T-helper 1 cell treated with Interleukin-12 subunit alpha and Interleukin-12 subunit beta and Interleukin-4 antibody, amounts not matched to agents 30 ng/mL and 1 ng/mL, for 36 hours (primary cell): ENCODE data around the gene EXOG. TPM values are rescaled to one million over a fixed set of nuclear protein-coding genes. Genes with fewer than 3 reads are reported as not detected.

Source experiments
- intact Hi-C: fragments of 100-400 bp; cut with micrococcal nuclease; formaldehyde crosslinking; loops from one replicate; pipeline ENCODE4 v1.15.1; 2024
- total RNA-seq: library from RNA; stranded (reverse); gene quantifications from 2 replicates; pipeline ENCODE4 v1.2.3, GENCODE V29; 2022

The EXOG gene
- total RNA-seq, 1 donor from 2014 or later, result 25.8 TPM

- intact Hi-C loops, result no loop called here
Observed at GRCh38 chr3:38542401-38543298, 46.5 kb downstream of the EXOG start.

- intact Hi-C loops, result no loop called here
Observed at GRCh38 chr3:38543586-38543985, 47.4 kb downstream of the EXOG start.

GRCh38 chr3:38544926-38545325 is 48.8 kb downstream of the EXOG start:
- intact Hi-C loops, result no loop called here

- intact Hi-C loops, result no loop called here
Observed at GRCh38 chr3:38545550-38545949, 49.4 kb downstream of the EXOG start.

- intact Hi-C loops, result no loop called here
Observed at GRCh38 chr3:38545983-38546382, 49.8 kb downstream of the EXOG start.

- intact Hi-C loops, result no loop called here
Observed at GRCh38 chr3:38548154-38548931, 52.2 kb downstream of the EXOG start.

- intact Hi-C loops, result no loop called here
Observed at GRCh38 chr3:38549082-38549481, 52.9 kb downstream of the EXOG start.

- intact Hi-C loops, result no loop called here
Observed at GRCh38 chr3:38549486-38549885, 53.3 kb downstream of the EXOG start.

- intact Hi-C loops, result no loop called here
Observed at GRCh38 chr3:38549957-38550840, 54.1 kb downstream of the EXOG start.

- intact Hi-C loops, result no loop called here
Observed at GRCh38 chr3:38551026-38551832, 55.1 kb downstream of the EXOG start.

- intact Hi-C loops, result no loop called here
Observed at GRCh38 chr3:38552364-38552763, 56.2 kb downstream of the EXOG start.

GRCh38 chr3:38553071-38553470 is 56.9 kb downstream of the EXOG start:
- intact Hi-C loops, result no loop called here

- intact Hi-C loops, result no loop called here
Observed at GRCh38 chr3:38554127-38554827, 58.1 kb downstream of the EXOG start.

- intact Hi-C loops, result no loop called here
Observed at GRCh38 chr3:38555149-38555840, 59.2 kb downstream of the EXOG start.

- intact Hi-C loops, result no loop called here
Observed at GRCh38 chr3:38555926-38556325, 59.8 kb downstream of the EXOG start.

- intact Hi-C loops, result no loop called here
Observed at GRCh38 chr3:38556640-38557358, 60.7 kb downstream of the EXOG start.

- intact Hi-C loops, result no loop called here
Observed at GRCh38 chr3:38558864-38559263, 62.7 kb downstream of the EXOG start.

GRCh38 chr3:38560284-38560683 is 64.1 kb downstream of the EXOG start:
- intact Hi-C loops, result no loop called here
